Measurements from ENCODE around the gene GPR108.
"Not testable (repeated sequence)": the region's sequence is repeated elsewhere in the genome, so short reads cannot be mapped to it uniquely, and the experiment has no call there.

The GPR108 gene

GRCh38 chr19:6718741-6719539, 18.4 kb downstream of the GPR108 start:
- DNase-seq: no peak

GRCh38 chr19:6718111-6718740, 19.2 kb downstream of the GPR108 start:
- no peak for DNase-seq

- DNase-seq: no peak
Measured at GRCh38 chr19:6717441-6717971, 19.9 kb downstream of the GPR108 start.

- DNase-seq: no peak
Measured at GRCh38 chr19:6717036-6717435, 20.3 kb downstream of the GPR108 start.

GRCh38 chr19:6716610-6716970, 20.8 kb downstream of the GPR108 start:
- DNase-seq: no peak

GRCh38 chr19:6714749-6715555, 22.4 kb downstream of the GPR108 start:
- no peak for DNase-seq

GRCh38 chr19:6713773-6714692, 23.3 kb downstream of the GPR108 start:
- no peak for DNase-seq

GRCh38 chr19:6712692-6713670, 24.4 kb downstream of the GPR108 start:
- no peak for DNase-seq

GRCh38 chr19:6712231-6712630, 25.1 kb downstream of the GPR108 start:
- DNase-seq: no peak

GRCh38 chr19:6711605-6712004, 25.8 kb downstream of the GPR108 start:
- no peak for DNase-seq

GRCh38 chr19:6711078-6711361, 26.4 kb downstream of the GPR108 start:
- DNase-seq: no peak

- DNase-seq: no peak
Measured at GRCh38 chr19:6710273-6711077, 26.9 kb downstream of the GPR108 start.

- DNase-seq: no peak
Measured at GRCh38 chr19:6709549-6709948, 27.8 kb downstream of the GPR108 start.

- DNase-seq: not testable (repeated sequence)
Measured at GRCh38 chr19:6708913-6709312, 28.5 kb downstream of the GPR108 start.

GRCh38 chr19:6708346-6708745, 29.0 kb downstream of the GPR108 start:
- DNase-seq: no peak

- no peak for DNase-seq
Measured at GRCh38 chr19:6707658-6708018, 29.7 kb downstream of the GPR108 start.

GRCh38 chr19:6707011-6707657, 30.2 kb downstream of the GPR108 start:
- no peak for DNase-seq

- DNase-seq: no peak
Measured at GRCh38 chr19:6706633-6706958, 30.8 kb downstream of the GPR108 start.

GRCh38 chr19:6705931-6706632, 31.3 kb downstream of the GPR108 start:
- no peak for DNase-seq

Data from NCI-H187 (cell line).